ENCODE data around the gene SLC6A18.

- TF ChIP-seq CTCF (IDR thresholded peaks at IDR 0.05), result no peak
- TF ChIP-seq ZFX (IDR thresholded peaks at IDR 0.05; ENCODE audit: borderline replicate concordance), result no peak
These were observed 10.7 kb downstream of the SLC6A18 start for GRCh38 chr5:1235838-1236237.

Data from 22Rv1 (cell line).